ENCODE measurements around the gene C9orf43. TPM values are rescaled to one million over a fixed set of nuclear protein-coding genes. Genes with fewer than 3 reads are reported as not detected.
A peak's percentile ranks its signal among the peaks of the same experiment; 100 is the strongest.

Gene C9orf43
- total RNA-seq, 6 experiments from 2014 or later, result 0.40 to 1.0 (median 0.50) TPM

DNA sequence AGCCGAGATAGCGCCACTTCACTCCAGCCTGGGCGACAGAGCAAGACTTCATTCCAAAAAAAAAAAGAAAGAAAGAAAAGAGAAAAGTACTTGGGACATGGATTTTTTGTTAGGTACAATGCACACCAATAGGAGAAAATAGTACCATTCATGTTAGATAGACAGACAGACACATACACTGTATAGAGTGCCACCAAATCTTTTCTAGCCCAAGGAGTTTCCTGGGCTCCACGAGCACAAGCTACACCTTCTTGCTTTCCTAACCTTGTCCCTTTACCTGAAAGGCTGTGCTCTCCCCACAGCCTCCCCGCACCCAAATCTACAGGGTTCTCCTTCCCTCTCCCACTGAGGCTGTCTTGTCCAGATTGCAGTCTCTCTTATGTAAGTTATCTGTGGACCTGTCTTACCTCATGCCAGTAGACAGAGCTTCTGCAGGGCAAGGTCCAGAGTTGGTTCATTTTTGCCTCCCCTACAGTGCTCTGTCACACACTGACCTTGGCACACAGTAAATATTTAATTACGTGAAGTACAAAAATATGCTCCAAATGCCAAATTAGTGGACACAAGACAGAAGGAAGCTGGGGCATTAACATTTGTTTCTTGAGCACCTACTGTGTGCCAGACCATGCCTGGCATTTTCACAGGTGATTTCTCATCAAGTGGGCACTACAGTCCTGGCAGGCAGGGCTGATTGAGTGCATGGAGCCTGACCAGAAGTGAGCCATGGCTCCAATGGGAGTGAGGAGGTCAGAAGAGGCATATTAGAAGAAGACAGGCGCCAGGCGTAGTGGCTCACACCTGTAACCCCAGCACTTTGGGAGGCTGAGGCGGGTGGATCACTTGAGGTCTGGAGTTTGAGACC lies 15.3 kb upstream of the C9orf43 start:
- intact Hi-C loops (cut with DNase I), result no loop called here
- 48% methylated on average over 9 of the region's 9 CpGs for WGBS (ENCODE audit: insufficient coverage, low coverage, low lambda C conversion rate, missing lambda C conversion rate)
- H3K27me3 ChIP-seq, result no peaks in the 10 kb centered on the region
- no peaks in the 10 kb centered on the region for H3K9me3 ChIP-seq
- no peak overlapping the region for H3K4me3 ChIP-seq
- ATAC-seq (peak; percentile 73 to 84 (median 81)), DNase-seq (peak in 2 of 3 donors; percentile 49 to 85)
- peaks cover 0 to 22% (median 4%) of the 10 kb centered on the region in 4 donors for H3K36me3 ChIP-seq
- H3K4me1 ChIP-seq, result peaks cover 0 to 63% (median 17%) of the 10 kb centered on the region in 4 donors
- TF ChIP-seq, protein P1, sequence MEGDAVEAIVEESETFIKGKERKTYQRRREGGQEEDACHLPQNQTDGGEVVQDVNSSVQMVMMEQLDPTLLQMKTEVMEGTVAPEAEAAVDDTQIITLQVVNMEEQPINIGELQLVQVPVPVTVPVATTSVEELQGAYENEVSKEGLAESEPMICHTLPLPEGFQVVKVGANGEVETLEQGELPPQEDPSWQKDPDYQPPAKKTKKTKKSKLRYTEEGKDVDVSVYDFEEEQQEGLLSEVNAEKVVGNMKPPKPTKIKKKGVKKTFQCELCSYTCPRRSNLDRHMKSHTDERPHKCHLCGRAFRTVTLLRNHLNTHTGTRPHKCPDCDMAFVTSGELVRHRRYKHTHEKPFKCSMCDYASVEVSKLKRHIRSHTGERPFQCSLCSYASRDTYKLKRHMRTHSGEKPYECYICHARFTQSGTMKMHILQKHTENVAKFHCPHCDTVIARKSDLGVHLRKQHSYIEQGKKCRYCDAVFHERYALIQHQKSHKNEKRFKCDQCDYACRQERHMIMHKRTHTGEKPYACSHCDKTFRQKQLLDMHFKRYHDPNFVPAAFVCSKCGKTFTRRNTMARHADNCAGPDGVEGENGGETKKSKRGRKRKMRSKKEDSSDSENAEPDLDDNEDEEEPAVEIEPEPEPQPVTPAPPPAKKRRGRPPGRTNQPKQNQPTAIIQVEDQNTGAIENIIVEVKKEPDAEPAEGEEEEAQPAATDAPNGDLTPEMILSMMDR (IDR thresholded peaks at IDR 0.05), result no peak
- TF ChIP-seq POLR2A (IDR thresholded peaks at IDR 0.05), result no peak
- H3K27ac ChIP-seq, result peak overlapping the region in 2 of 3 donors; percentile 38 to 73

DNA sequence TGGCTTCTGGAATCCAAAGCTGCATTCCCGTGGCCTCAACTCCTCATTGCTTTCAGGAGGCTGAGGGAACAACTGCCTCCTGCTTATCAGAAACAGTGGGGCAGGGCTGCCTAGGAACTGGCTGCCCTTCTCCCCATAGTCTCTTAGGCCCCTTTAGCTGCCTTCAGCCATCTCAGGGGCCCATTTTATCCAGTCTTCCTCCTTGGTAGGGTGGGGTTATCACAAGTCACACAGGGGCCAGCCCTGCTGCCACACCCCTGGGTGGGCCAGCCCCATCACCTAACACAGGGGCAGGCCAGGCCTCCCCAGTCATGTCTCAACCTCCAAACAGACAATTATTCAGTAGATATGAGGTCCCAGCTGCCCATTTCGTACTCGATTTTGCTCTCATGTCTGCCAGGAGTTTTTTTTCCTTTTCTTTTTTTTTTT lies 13.3 kb upstream of the C9orf43 start:
- TF ChIP-seq, protein P1 (IDR thresholded peaks at IDR 0.05), result no peak
- no peak for TF ChIP-seq POLR2A (IDR thresholded peaks at IDR 0.05)
- peaks cover 0 to 3% (median 0%) of the 10 kb centered on the region in 4 donors for H3K36me3 ChIP-seq
- peaks cover 0 to 64% (median 16%) of the 10 kb centered on the region in 4 donors for H3K4me1 ChIP-seq
- no peak overlapping the region for H3K4me3 ChIP-seq
- no peaks in the 10 kb centered on the region for H3K27me3 ChIP-seq
- 29% methylated on average over 2 of the region's 3 CpGs for WGBS (ENCODE audit: insufficient coverage, low coverage, low lambda C conversion rate, missing lambda C conversion rate)
- no peaks in the 10 kb centered on the region for H3K9me3 ChIP-seq
- intact Hi-C loops (cut with DNase I), result no loop called here
- DNase-seq, result no peak
- peak overlapping the region; percentile 7 to 14 (median 13) for H3K27ac ChIP-seq
- ATAC-seq, result no peak

DNA sequence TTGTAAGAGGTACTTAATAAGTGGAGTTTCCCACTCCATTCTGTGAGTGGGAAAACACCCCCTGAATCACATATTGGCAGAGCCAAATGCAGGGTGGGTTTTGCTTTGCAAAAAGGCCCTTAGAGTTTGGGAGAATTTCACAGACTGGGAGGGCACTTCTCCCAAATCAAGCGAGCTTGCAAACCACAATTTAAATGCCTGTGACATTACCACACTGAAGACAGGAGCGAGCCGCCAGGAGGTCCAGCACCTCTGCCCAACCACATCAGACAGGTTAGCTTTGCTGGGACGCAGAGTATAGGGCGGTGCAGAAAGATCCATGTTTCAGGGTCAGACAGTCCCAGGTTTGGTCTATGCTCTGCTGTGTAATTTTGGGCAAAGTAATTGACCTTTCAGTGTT lies 11.8 kb upstream of the C9orf43 start:
- Histone ChIP-seq H3K27ac (peak overlapping the region; percentile 11 to 53 (median 33)), H3K27me3 (no peaks in the 10 kb centered on the region), H3K4me1 (peaks cover 0 to 66% (median 19%) of the 10 kb centered on the region in 4 donors), H3K36me3 (no peaks in the 10 kb centered on the region), H3K9me3 (no peaks in the 10 kb centered on the region), H3K4me3 (peak overlapping the region in 2 of 3 donors; percentile 15 to 84)
- TF ChIP-seq, protein P1 (IDR thresholded peaks at IDR 0.05), result no peak
- no peak for TF ChIP-seq POLR2A (IDR thresholded peaks at IDR 0.05)
- 44% methylated on average over 2 of the region's 5 CpGs for WGBS (ENCODE audit: insufficient coverage, low coverage, low lambda C conversion rate, missing lambda C conversion rate)
- DNase-seq (no peak), ATAC-seq (no peak)
- intact Hi-C loops (cut with DNase I), result no loop called here

DNA sequence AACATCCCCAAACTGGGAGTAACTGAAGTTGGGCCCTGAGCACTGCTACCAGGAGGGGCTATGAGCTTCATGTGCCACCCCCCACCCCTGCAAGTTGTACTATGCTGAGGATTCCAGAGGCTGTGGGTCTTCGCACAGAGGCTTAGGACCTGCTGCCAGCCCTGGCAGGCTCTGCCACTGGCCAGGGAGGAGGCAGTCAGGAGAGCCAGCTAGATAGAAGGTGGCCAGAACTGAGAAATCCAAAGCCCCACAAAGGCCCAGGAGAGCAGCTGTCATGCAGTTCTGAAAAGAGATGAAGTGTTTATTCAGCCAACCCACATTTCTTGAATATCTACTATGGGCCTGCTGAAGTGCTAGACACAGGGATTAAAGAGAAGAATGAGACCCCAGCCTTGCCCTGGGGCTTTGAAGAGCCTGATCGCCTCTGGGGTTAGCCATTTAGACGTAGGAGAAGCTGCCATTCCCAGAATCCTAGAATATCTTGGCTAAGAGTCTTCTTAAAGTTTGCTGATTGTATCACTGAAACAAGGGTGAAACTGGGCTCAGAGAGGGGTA lies 10.8 kb upstream of the C9orf43 start:
- TF ChIP-seq, protein P1 (IDR thresholded peaks at IDR 0.05), result no peak
- no peak for TF ChIP-seq POLR2A (IDR thresholded peaks at IDR 0.05)
- Histone ChIP-seq H3K27ac (peak overlapping the region in 2 of 3 donors; percentile 19 to 53), H3K4me1 (peaks cover 0 to 61% (median 19%) of the 10 kb centered on the region in 4 donors), H3K4me3 (peak overlapping the region; percentile 84 to 91 (median 88)), H3K27me3 (no peaks in the 10 kb centered on the region), H3K36me3 (no peaks in the 10 kb centered on the region), H3K9me3 (no peaks in the 10 kb centered on the region)
- 54% methylated on average over 2 of the region's 3 CpGs for whole genome bisulfite sequencing (ENCODE audit: insufficient coverage, low coverage, low lambda C conversion rate, missing lambda C conversion rate)
- intact Hi-C loops (cut with DNase I), result no loop called here
- DNase-seq (no peak), ATAC-seq (no peak)
